Stomach (tissue), 9 donors: ENCODE results near the gene CABP2. TPM values are rescaled to one million over a fixed set of nuclear protein-coding genes. Genes with fewer than 3 reads are reported as not detected.
A peak's percentile ranks its signal among the peaks of the same experiment; 100 is the strongest.
"Not testable (repeated sequence)": the region's sequence is repeated elsewhere in the genome, so short reads cannot be mapped to it uniquely, and the experiment has no call there.

Source experiments
- DNase-seq, 2 donors: peaks; one replicate each; pipeline versions ENCODE4 v3.0.0 to v3.0.0-alpha.2; 2013 to 2019
- H3K27ac ChIP-seq, 5 donors: fragments of 200-600 bp in 4 of 5; sonication (generic) in 4 of 5; one replicate each; pipeline ENCODE4 v1.5.1; 2013 to 2019; ENCODE audit warnings: mild to moderate bottlenecking in 1 of 5, moderate library complexity in 1 of 5
- H3K27me3 ChIP-seq, 3 donors: fragments of 200-600 bp; sonication (generic); one replicate each; pipeline ENCODE4 v1.5.1; 2017 to 2019; ENCODE audit warnings: mixed run types in 1 of 3
- H3K36me3 ChIP-seq, 4 donors: fragments of 200-600 bp; sonication (generic); 1 replicate in 3 of 4; 2 replicates in 1 of 4; pipeline ENCODE4 v1.5.1; 2016 to 2019
- H3K4me1 ChIP-seq, 4 donors: fragments of 200-600 bp; sonication (generic); one replicate each; pipeline ENCODE4 v1.5.1; 2016 to 2019
- H3K4me3 ChIP-seq, 4 donors: fragments of 200-600 bp; sonication (generic) in 3 of 4; one replicate each; pipeline ENCODE4 v1.5.1; 2016 to 2019; ENCODE audit warnings: mild to moderate bottlenecking in 1 of 4
- H3K9me3 ChIP-seq, 4 donors: fragments of 200-600 bp; sonication (generic); one replicate each; pipeline ENCODE4 v1.5.1; 2016 to 2019
- EP300 ChIP-seq: sonication (generic); formaldehyde crosslinking; IDR thresholded peaks from one replicate; pipeline ENCODE4 v1.6.1; 2017; ENCODE audit warnings: antibody characterized with exemption
- POLR2A ChIP-seq, 4 donors: fragments of 450-650 bp; IDR thresholded peaks; one replicate each; pipeline ENCODE4 v1.6.1; 2016; ENCODE audit warnings: antibody characterized with exemption in 4 of 4, control low read depth in 2 of 4, mild to moderate bottlenecking in 1 of 4, moderate library complexity in 1 of 4
- POLR2AphosphoS5 ChIP-seq, 3 donors: sonication (generic); formaldehyde crosslinking; IDR thresholded peaks; one replicate each; pipeline ENCODE4 v1.6.1; 2016; ENCODE audit warnings: antibody characterized with exemption in 3 of 3
- WGBS, 5 donors: extraction: QIAGEN DNeasy Blood & Tissue Kit in 3 of 5; methylation state at CpG; one replicate each; pipeline versions ENCODE4 v1.1.5 to v1.1.7; 2013 to 2018; 5-methylcytosine and 5-hydroxymethylcytosine counted together
- intact Hi-C: fragments of 100-400 bp; cut with DNase I; formaldehyde crosslinking; loops from one replicate; pipeline ENCODE4 v1.15.1; 2023; ENCODE audit warnings: low total_unique reads
- polyA plus RNA-seq, 3 donors: library from polyadenylated mRNA; stranded (reverse); fragments of 200-250 nt; gene quantifications; one replicate each; pipeline ENCODE4 v1.2.3, GENCODE V29; 2013
- total RNA-seq, 5 donors: library from RNA; depleted of rRNA; stranded (reverse); fragments of >200 nt; gene quantifications; one replicate each; pipeline versions ENCODE4 v1.1.0 to v1.2.3, GENCODE V29; 2014 to 2016
- TF ChIP-seq, protein P1 (sequence below), 7 experiments: fragments of 450-650 bp in 4 of 7; fragments of 200-600 bp in 3 of 7; sonication (generic) in 3 of 7; IDR thresholded peaks; one replicate each; pipeline ENCODE4 v1.5.1; 2016 to 2019; ENCODE audit warnings: antibody characterized with exemption in 7 of 7, control low read depth in 2 of 7, mild to moderate bottlenecking in 1 of 7
- donor health status: healthy with polysubstance abuse.
- donor health status: Bipolar disorder and iron deficiency.
- donor health status: healthy.

CABP2 gene
- total and polyA plus RNA-seq, 8 donors: not detected

DNA sequence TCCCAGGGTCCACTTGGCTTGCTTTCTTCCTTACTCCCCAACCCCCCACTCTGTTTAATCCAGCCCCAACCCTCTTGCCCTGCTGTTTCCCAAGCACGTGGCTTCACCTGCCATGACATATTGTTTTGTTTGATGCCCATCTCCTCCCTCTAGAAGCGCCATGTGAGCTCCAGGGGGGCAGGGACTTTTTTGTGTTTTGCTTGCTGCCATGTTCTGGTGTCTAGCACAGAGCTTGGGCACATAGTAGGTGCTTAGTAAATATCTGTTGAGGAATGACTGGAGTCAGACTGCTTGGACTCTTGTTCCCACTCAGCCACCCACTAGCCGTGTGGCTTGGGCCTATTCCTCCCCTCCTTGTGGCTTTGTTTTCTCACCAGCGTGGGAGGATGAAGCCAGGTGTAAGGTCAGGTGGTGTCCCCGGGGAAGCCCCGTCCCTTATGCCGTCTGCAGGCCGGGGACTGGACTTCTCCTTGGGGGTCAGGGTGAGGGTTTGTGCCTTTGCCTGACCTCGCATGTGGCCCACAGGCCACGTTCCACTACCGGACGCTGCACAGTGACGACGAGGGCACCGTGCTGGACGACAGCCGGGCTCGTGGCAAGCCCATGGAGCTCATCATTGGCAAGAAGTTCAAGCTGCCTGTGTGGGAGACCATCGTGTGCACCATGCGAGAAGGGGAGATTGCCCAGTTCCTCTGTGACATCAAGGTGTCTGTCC lies 36.6 kb downstream of the CABP2 start:
- H3K4me3 ChIP-seq: no peak overlapping the region
- H3K27ac ChIP-seq: peak overlapping the region in 1 of 5 donors; percentile 87
- peaks cover 28 to 52% (median 47%) of the 10 kb centered on the region in 4 donors for H3K36me3 ChIP-seq
- TF ChIP-seq, protein P1, sequence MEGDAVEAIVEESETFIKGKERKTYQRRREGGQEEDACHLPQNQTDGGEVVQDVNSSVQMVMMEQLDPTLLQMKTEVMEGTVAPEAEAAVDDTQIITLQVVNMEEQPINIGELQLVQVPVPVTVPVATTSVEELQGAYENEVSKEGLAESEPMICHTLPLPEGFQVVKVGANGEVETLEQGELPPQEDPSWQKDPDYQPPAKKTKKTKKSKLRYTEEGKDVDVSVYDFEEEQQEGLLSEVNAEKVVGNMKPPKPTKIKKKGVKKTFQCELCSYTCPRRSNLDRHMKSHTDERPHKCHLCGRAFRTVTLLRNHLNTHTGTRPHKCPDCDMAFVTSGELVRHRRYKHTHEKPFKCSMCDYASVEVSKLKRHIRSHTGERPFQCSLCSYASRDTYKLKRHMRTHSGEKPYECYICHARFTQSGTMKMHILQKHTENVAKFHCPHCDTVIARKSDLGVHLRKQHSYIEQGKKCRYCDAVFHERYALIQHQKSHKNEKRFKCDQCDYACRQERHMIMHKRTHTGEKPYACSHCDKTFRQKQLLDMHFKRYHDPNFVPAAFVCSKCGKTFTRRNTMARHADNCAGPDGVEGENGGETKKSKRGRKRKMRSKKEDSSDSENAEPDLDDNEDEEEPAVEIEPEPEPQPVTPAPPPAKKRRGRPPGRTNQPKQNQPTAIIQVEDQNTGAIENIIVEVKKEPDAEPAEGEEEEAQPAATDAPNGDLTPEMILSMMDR (IDR thresholded peaks at IDR 0.05): no peak
- TF ChIP-seq EP300 (no peak), POLR2AphosphoS5 (IDR thresholded peaks at IDR 0.05) (no peak), POLR2A (IDR thresholded peaks at IDR 0.05) (no peak)
- intact Hi-C loops: no loop called here
- no peaks in the 10 kb centered on the region for H3K27me3 ChIP-seq
- H3K9me3 ChIP-seq: no peaks in the 10 kb centered on the region
- peaks cover 17 to 45% (median 41%) of the 10 kb centered on the region in 4 donors for H3K4me1 ChIP-seq
- WGBS, 5 donors: 78 to 88% (median 87%) methylated on average over 19 to 20 of the region's 20 CpGs
- DNase-seq: no peak

DNA sequence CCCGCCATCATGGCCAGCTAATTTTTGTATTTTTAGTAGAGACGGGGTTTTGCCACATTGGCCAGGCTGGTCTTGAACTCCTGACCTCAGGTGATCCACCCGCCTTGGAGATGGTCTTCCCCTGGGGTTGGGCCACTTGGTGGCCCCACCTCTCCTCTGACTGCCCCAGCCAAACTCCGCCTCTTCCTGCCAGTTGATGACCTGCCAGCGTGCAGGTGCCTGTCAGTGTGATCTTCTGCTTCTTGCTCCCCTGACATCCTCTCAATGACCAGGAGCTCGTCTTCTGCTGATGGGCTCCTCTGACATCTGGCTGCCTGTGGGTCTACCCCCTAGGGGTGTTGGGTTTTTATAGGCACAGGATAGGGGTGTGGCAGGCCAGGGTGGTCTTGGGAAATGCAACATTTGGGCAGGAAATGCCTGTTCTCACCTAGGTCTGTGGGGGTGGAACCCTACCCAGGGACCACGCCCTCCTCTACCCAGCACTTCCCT lies 37.3 kb downstream of the CABP2 start:
- Histone ChIP-seq H3K4me1 (peaks cover 17 to 45% (median 41%) of the 10 kb centered on the region in 4 donors), H3K36me3 (peaks cover 21 to 45% (median 40%) of the 10 kb centered on the region in 4 donors), H3K27ac (peak overlapping the region in 1 of 5 donors; percentile 87)
- H3K9me3 ChIP-seq, intact Hi-C loops, H3K4me3 ChIP-seq, H3K27me3 ChIP-seq: not testable (repeated sequence)
- peak in 1 of 3 donors; percentile 13 for TF ChIP-seq POLR2AphosphoS5 (IDR thresholded peaks at IDR 0.05)
- 73 to 91% (median 83%) methylated on average over 7 of the region's 7 CpGs for WGBS, 5 donors
- peak in 1 of 2 donors; percentile 46 for DNase-seq

DNA sequence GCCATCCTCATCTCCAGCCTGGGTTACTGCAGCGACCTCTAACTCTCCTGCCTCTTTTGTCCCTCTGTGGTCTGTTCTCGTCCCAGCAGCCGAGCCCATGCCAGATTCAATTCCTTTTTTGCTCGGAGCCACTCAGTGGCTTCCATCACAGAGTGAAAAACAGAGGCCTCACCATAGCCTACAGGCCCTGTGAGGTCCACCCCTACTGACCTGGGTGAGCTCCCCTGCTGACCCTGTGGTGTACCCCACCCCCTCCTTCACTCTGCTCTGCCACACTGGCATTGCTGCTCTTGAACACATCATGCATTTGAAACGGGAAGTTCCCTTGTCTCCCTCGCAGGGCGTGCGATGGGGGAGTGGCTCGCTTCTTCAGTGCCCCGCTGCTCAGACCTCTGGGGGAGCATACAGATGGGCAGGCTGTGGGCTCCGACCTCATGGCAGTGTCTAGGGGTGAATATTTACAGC lies 38.4 kb downstream of the CABP2 start:
- H3K36me3 ChIP-seq: peaks cover 10 to 35% (median 30%) of the 10 kb centered on the region in 4 donors
- intact Hi-C loops: no loop called here
- no peaks in the 10 kb centered on the region for H3K9me3 ChIP-seq
- 70 to 80% (median 73%) methylated on average over 10 to 11 of the region's 11 CpGs for WGBS, 5 donors
- no peaks in the 10 kb centered on the region for H3K27me3 ChIP-seq
- DNase-seq: peak in 1 of 2 donors; percentile 42
- TF ChIP-seq, protein P1 (IDR thresholded peaks at IDR 0.05): no peak
- TF ChIP-seq POLR2AphosphoS5 (IDR thresholded peaks at IDR 0.05) (no peak), POLR2A (IDR thresholded peaks at IDR 0.05) (no peak), EP300 (no peak)
- H3K4me1 ChIP-seq: peaks cover 17 to 45% (median 41%) of the 10 kb centered on the region in 4 donors
- H3K4me3 ChIP-seq: peak overlapping the region in 2 of 4 donors; percentile 9 to 57
- peak overlapping the region in 4 of 5 donors; percentile 33 to 88 (median 62) for H3K27ac ChIP-seq

DNA sequence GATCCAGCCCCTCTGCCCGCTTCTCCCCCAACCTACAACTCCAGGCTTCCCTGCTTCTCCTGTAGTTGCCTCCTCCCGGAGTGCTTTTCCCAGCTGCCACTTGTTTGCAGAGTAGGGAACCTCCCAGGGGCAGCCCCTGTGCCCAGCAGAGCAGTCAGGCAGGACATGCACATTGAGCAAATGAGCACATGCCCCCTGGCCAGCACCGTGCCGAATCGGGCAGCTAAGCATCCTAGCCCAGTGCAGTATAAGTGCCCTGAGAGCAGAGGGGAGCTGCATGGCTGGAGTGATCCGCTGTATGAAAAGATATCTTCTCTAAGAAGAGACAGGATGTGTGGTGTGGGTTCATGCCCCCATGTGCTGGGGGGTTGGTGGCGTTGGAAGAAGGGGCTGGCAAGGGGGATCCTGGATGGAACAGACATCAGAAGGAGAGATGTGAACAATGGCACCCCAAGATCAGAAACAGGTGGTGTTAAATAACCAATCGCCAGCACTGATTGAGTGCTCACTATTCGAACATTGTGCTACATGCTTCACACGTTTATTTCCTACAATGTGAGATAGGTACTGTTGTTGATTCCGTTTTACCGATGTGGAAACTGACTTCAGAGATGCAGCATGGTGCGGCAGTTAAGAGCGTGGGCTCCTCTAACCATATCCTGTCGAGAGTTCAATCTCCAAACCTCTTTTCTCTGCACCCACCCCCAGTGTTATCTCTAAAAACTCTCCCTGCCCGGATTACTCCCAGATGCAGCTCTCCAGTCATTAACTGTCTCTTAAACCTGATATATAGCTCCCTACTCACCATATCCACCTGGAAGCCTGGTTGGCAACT lies 39.2 kb downstream of the CABP2 start:
- TF ChIP-seq POLR2A (IDR thresholded peaks at IDR 0.05): no peak
- no peak for TF ChIP-seq POLR2AphosphoS5 (IDR thresholded peaks at IDR 0.05)
- TF ChIP-seq, protein P1 (IDR thresholded peaks at IDR 0.05): no peak
- TF ChIP-seq EP300: no peak
- Histone ChIP-seq H3K4me3 (peak overlapping the region; percentile 44 to 60 (median 56)), H3K27ac (peak overlapping the region in 4 of 5 donors; percentile 84 to 90 (median 88)), H3K9me3 (no peaks in the 10 kb centered on the region), H3K36me3 (peaks cover 3 to 26% (median 22%) of the 10 kb centered on the region in 4 donors), H3K27me3 (no peaks in the 10 kb centered on the region), H3K4me1 (peaks cover 17 to 45% (median 41%) of the 10 kb centered on the region in 4 donors)
- DNase-seq: peak in 1 of 2 donors; percentile 53
- WGBS, 5 donors: 69 to 82% (median 75%) methylated on average over 16 of the region's 16 CpGs
- intact Hi-C loops: no loop called here
